GM12875 (cell line): ENCODE data around the gene RIOK1.

Source experiments
- H3K4me3 ChIP-seq: one replicate; pipeline ENCODE4 v1.5.1; 2011; ENCODE audit warnings: low read depth, low read length, control low read depth
- CTCF ChIP-seq: IDR thresholded peaks from 2 replicates; pipeline ENCODE4 v1.5.1; 2011; ENCODE audit warnings: low read depth, mild to moderate bottlenecking, control low read depth, inconsistent platforms, low read length, moderate library complexity, borderline replicate concordance; ENCODE audit not compliant: insufficient read depth

RIOK1 gene

GRCh38 chr6:7432391-7433120 lies 42.9 kb downstream of the RIOK1 start:
- H3K4me3 ChIP-seq = no peak overlapping the region
- TF ChIP-seq CTCF = no peak

- TF ChIP-seq CTCF = no peak
- H3K4me3 ChIP-seq = no peak overlapping the region
Measured at GRCh38 chr6:7433121-7433617, 43.6 kb downstream of the RIOK1 start.

- H3K4me3 ChIP-seq = no peak overlapping the region
- no peak for TF ChIP-seq CTCF
Measured at GRCh38 chr6:7434672-7435071, 45.1 kb downstream of the RIOK1 start.

GRCh38 chr6:7438011-7438410 lies 48.4 kb downstream of the RIOK1 start:
- no peak for TF ChIP-seq CTCF
- no peak overlapping the region for H3K4me3 ChIP-seq

GRCh38 chr6:7439228-7439627 lies 49.6 kb downstream of the RIOK1 start:
- H3K4me3 ChIP-seq = no peak overlapping the region
- no peak for TF ChIP-seq CTCF

- no peak overlapping the region for H3K4me3 ChIP-seq
- no peak for TF ChIP-seq CTCF
Measured at GRCh38 chr6:7440476-7440875, 50.9 kb downstream of the RIOK1 start.
